Measurements from ENCODE around the gene SLC39A8.
A peak's percentile ranks its signal among the peaks of the same experiment; 100 is the strongest.

Gene SLC39A8

GRCh38 chr4:102335616-102336015, 9.7 kb downstream of the SLC39A8 start:
- TF ChIP-seq MAX (IDR thresholded peaks at IDR 0.05) (no peak), TCF12 (IDR thresholded peaks at IDR 0.05; ENCODE audit: low read depth) (no peak), TEAD4 (IDR thresholded peaks at IDR 0.05) (no peak), ZBTB7A (IDR thresholded peaks at IDR 0.05; ENCODE audit: low read depth) (no peak), EP300 (IDR thresholded peaks at IDR 0.05; ENCODE audit: borderline replicate concordance) (no peak), EGR1 (IDR thresholded peaks at IDR 0.05) (no peak), CREB1 (IDR thresholded peaks at IDR 0.05; ENCODE audit: low read depth) (no peak), CEBPB (IDR thresholded peaks at IDR 0.05) (no peak), TAF1 (IDR thresholded peaks at IDR 0.05; ENCODE audit: low read depth) (no peak), FOXM1 (IDR thresholded peaks at IDR 0.05; ENCODE audit: borderline replicate concordance, low read depth) (no peak), USF1 (IDR thresholded peaks at IDR 0.05) (no peak), REST (IDR thresholded peaks at IDR 0.05; ENCODE audit: low read depth) (no peak), RAD21 (IDR thresholded peaks at IDR 0.05; ENCODE audit: low read depth) (no peak), NFIC (IDR thresholded peaks at IDR 0.05) (no peak), YY1 (IDR thresholded peaks at IDR 0.05; ENCODE audit: low read depth) (no peak)

- no peak for TF ChIP-seq MAX (IDR thresholded peaks at IDR 0.05)
- TF ChIP-seq TEAD4 (IDR thresholded peaks at IDR 0.05) = no peak
- no peak for TF ChIP-seq TCF12 (IDR thresholded peaks at IDR 0.05; ENCODE audit: low read depth)
- TF ChIP-seq CEBPB (IDR thresholded peaks at IDR 0.05) = no peak
- no peak for TF ChIP-seq FOXM1 (IDR thresholded peaks at IDR 0.05; ENCODE audit: borderline replicate concordance, low read depth)
- TF ChIP-seq TAF1 (IDR thresholded peaks at IDR 0.05; ENCODE audit: low read depth) = no peak
- no peak for TF ChIP-seq NFIC (IDR thresholded peaks at IDR 0.05)
- no peak for TF ChIP-seq YY1 (IDR thresholded peaks at IDR 0.05; ENCODE audit: low read depth)
- no peak for TF ChIP-seq REST (IDR thresholded peaks at IDR 0.05; ENCODE audit: low read depth)
- no peak for TF ChIP-seq CREB1 (IDR thresholded peaks at IDR 0.05; ENCODE audit: low read depth)
- TF ChIP-seq EP300 (IDR thresholded peaks at IDR 0.05; ENCODE audit: borderline replicate concordance) = no peak
- no peak for TF ChIP-seq USF1 (IDR thresholded peaks at IDR 0.05)
- no peak for TF ChIP-seq RAD21 (IDR thresholded peaks at IDR 0.05; ENCODE audit: low read depth)
- TF ChIP-seq ZBTB7A (IDR thresholded peaks at IDR 0.05; ENCODE audit: low read depth) = no peak
- TF ChIP-seq EGR1 (IDR thresholded peaks at IDR 0.05) = no peak
Observed at GRCh38 chr4:102334624-102335023, 10.7 kb downstream of the SLC39A8 start.

GRCh38 chr4:102333787-102334186, 11.5 kb downstream of the SLC39A8 start:
- TF ChIP-seq TCF12 (IDR thresholded peaks at IDR 0.05; ENCODE audit: low read depth) = peak; percentile 74
- no peak for TF ChIP-seq REST (IDR thresholded peaks at IDR 0.05; ENCODE audit: low read depth)
- 0 out of 2 replicates have a peak, but pooled peaks have one; percentile 50 for TF ChIP-seq TEAD4 (IDR thresholded peaks at IDR 0.05)
- TF ChIP-seq FOXM1 (IDR thresholded peaks at IDR 0.05; ENCODE audit: borderline replicate concordance, low read depth) = peak; percentile 40; the same call in 1 of the 2 replicates
- TF ChIP-seq ZBTB7A (IDR thresholded peaks at IDR 0.05; ENCODE audit: low read depth) = no peak
- TF ChIP-seq CEBPB (IDR thresholded peaks at IDR 0.05) = no peak
- TF ChIP-seq MAX (IDR thresholded peaks at IDR 0.05) = 0 out of 2 replicates have a peak, but pooled peaks have one; percentile 11
- TF ChIP-seq TAF1 (IDR thresholded peaks at IDR 0.05; ENCODE audit: low read depth) = no peak
- no peak for TF ChIP-seq RAD21 (IDR thresholded peaks at IDR 0.05; ENCODE audit: low read depth)
- no peak for TF ChIP-seq EGR1 (IDR thresholded peaks at IDR 0.05)
- peak; percentile 89 for TF ChIP-seq EP300 (IDR thresholded peaks at IDR 0.05; ENCODE audit: borderline replicate concordance)
- no peak for TF ChIP-seq YY1 (IDR thresholded peaks at IDR 0.05; ENCODE audit: low read depth)
- no peak; the same call in 1 of the 2 replicates for TF ChIP-seq USF1 (IDR thresholded peaks at IDR 0.05)
